Measurements from ENCODE around the gene REV1. TPM values are rescaled to one million over a fixed set of nuclear protein-coding genes. Genes with fewer than 3 reads are reported as not detected.

The REV1 gene
- total RNA-seq, 1 experiment from 2014 or later: 13.0 TPM

Other genes with a start within 250 kb of the REV1 start
- not detected in 2 replicates for gene LYG2, start 234.4 kb downstream of the REV1 start, total RNA-seq (2014; rRNA removed; shearing (Covaris generic))
- not detected in 2 replicates for gene LYG1, start 188.8 kb downstream of the REV1 start, total RNA-seq (2014; rRNA removed; shearing (Covaris generic))
- 111 and 121 TPM in 2 replicates for gene TXNDC9, start 153.7 kb downstream of the REV1 start, total RNA-seq (2014; rRNA removed; shearing (Covaris generic))
- 16.6 and 18.9 TPM in 2 replicates for gene EIF5B, start 152.6 kb downstream of the REV1 start, total RNA-seq (2014; rRNA removed; shearing (Covaris generic))

All from Daoy (cell line).